HFF-Myc (cell line): ENCODE results near the gene SPTBN1.

Source experiments
- DNase-seq: peaks from one replicate; pipeline ENCODE4 v3.0.0-alpha.2; 2011; ENCODE audit warnings: low read depth; ENCODE audit errors: extremely low read depth
- H3K4me3 ChIP-seq: replicated peaks from 2 replicates; pipeline ENCODE4 v1.5.1; 2011; ENCODE audit warnings: low read depth, mild to moderate bottlenecking, control low read depth, low read length
- TF ChIP-seq, protein P1 (sequence below): IDR thresholded peaks from 2 replicates; pipeline ENCODE4 v1.5.1; 2012; ENCODE audit warnings: mild to moderate bottlenecking, low read depth, low read length, control low read depth; ENCODE audit errors: missing control alignments

SPTBN1 gene

DNA sequence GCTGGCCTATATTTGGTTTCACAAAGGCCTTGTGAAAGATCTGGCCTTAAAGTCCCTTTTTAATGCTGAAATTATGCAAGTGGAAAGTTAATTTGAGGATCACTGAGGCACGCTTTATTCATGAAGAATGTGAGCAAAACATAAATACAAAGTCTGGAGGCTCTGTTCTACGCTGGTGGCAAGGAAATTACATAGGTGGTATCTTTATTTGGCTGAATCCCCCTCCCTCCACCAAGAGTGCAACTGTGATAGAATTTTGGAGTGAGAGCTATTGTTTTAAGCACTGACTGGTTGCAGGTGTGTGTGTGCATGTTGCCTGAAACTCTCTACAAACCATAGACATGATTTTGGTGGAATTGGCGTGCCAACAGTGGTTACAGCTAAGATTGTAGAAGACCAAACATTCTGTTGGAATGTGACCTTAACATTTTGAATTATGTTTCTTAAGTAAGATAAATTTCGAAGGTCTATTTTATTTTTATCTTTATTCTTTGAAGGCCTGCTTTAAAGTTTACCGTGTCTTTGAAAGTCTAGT is 114.3 kb downstream of the SPTBN1 start:
- TF ChIP-seq, protein P1, sequence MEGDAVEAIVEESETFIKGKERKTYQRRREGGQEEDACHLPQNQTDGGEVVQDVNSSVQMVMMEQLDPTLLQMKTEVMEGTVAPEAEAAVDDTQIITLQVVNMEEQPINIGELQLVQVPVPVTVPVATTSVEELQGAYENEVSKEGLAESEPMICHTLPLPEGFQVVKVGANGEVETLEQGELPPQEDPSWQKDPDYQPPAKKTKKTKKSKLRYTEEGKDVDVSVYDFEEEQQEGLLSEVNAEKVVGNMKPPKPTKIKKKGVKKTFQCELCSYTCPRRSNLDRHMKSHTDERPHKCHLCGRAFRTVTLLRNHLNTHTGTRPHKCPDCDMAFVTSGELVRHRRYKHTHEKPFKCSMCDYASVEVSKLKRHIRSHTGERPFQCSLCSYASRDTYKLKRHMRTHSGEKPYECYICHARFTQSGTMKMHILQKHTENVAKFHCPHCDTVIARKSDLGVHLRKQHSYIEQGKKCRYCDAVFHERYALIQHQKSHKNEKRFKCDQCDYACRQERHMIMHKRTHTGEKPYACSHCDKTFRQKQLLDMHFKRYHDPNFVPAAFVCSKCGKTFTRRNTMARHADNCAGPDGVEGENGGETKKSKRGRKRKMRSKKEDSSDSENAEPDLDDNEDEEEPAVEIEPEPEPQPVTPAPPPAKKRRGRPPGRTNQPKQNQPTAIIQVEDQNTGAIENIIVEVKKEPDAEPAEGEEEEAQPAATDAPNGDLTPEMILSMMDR: no peak
- DNase-seq: no peak
- H3K4me3 ChIP-seq: no peak overlapping the region

DNA sequence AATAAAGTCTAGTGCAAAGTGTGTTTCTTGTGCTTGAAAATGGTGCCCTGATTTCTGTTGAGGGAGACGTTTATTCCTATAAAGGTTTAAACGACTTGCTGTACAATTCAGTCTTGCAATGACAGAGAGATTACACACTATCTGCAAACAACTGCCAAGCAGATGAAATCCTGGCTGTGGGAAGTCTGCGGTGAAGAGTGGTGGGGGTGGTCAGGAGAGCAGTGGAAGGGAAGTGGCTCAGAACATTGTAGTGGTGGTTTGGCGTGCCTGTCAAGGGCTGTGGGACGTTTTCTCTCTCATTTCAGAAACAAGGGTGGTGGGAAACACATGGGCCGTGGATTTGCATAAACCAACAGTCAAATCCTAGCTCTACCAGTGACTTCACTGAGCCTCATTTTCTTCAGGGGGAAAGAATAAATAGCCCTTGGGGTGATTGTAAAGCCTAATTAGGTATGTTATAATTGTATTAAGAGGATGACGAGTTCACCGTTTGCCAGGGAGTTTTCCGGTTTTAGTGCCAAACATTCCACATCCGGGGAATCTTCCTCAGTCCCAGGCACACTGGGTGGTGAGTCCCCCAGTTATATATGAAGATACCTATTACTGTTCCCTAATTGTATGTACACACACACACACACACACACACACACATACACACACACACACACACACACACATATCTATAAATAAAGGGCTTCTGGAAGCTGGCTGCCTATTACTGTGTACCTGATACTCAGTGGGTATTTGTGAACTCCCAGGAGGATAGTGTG is 115.0 kb downstream of the SPTBN1 start:
- H3K4me3 ChIP-seq: no peak overlapping the region
- DNase-seq: no peak
- TF ChIP-seq, protein P1: no peak

DNA sequence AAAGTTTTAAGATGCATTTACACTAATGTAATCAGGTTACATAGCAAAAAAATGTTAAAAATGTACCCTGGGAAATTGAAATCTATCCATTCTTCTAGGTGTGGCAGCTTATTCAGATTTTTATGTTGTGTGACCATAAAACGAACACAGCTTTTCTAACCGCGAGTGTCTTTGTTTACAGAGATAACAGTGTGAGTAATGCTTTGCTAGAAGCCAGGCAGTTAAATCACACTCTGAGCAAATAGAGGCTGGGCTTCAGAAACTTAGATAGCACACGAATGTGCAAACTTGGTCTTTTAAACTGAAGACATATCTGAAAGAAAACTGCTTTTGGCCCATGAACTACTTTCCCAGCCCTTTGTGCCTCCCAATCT is 116.1 kb downstream of the SPTBN1 start:
- TF ChIP-seq, protein P1: no peak
- no peak overlapping the region for H3K4me3 ChIP-seq
- no peak for DNase-seq

DNA sequence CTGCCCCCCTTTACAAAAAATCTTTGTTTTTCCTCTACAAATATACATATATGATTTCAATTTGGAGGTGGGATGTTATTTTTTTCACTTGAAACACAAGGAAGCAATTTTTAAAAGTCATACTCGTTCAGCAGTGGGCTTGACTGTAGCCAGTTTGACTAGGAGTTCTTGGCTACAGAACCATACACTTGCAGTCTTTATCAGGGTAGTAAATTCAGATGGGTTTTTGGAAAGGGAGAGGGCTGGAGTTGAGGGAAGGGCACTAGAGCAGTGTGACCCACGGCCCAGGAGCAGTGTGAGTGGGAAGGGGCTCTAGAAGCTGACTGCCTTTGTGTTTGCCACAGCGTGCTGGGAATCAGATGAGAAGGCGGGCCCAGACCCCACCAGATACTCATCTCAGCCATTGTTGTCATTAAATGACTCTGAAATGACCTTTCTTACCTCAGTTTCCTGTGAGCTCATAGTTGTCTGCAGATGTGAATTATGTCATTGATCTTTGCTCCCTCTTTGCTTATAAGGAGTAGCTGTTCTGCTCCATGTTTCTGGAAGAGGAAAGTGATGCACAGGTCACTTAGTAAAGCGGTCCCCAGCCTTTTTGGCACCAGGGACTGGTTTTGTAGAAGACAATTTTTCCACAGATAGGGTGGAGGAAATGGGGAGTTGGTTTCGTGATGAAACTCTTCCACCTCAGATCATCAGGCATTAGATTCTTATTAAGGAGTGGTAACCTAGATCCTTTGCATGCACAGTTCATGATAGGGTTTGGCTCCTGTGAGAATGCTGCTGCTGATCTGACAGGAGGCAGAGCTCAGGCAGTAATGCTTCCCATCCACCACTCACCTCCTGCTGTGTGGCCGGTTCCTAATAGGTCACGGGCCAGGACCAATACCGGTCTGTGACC is 116.8 kb downstream of the SPTBN1 start:
- H3K4me3 ChIP-seq: no peak overlapping the region
- TF ChIP-seq, protein P1: no peak
- no peak for DNase-seq

DNA sequence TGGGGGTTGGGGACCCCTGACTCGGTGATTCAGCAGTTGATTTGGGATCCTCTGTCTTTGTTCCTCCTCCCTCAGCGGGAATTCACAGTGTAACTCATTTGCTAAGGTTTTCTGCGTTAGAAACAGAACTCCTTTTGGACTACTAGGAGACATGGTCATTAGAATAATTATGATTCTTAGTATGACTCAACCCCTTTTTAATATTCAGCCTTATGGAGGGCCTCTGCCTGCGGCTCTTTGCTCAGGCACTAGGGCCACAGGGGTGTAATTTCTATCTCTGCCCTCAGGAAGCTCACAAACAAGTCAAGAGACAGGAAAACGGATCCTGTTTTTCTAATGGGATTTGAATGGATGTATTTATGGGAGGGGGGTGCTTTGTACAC is 117.4 kb downstream of the SPTBN1 start:
- DNase-seq: no peak

DNA sequence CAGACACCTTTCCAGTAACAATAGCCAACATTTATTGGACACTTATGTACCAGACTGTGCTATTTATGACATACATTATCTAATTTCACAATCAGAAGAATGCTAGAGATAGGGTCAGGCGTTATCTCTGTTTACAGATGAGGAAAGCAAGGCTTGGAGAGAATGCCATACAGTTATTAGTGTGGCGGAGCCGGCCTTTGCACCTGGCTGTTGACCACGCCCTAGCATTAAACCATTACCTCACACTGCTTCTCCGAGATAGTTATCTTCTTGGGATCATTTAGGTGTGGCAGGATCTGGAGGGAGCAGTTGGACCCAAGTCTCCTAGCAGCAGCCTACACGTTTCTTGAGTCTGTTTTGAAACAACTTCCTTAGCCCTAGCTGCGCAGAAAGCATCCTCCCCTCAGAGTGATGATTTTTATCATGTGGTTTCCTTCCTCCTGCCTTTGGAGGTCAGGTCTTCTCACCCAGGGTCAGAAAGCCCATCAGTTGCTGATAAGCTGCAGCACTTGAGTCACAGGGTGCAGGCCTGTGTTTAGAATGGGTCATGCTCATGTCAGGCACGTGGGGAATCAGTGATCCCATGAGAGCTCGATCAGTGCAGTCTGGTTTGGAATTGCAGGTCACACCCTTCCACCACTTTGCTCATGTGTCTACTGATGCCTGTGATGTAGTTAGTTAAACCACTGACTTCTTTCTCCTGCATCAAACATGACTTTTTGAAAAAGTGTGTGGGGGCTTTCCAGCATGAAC is 118.2 kb downstream of the SPTBN1 start:
- TF ChIP-seq, protein P1: no peak
- DNase-seq: no peak
- H3K4me3 ChIP-seq: no peak overlapping the region

More for the DNA sequence above, 117.4 kb downstream of the SPTBN1 start:
- H3K4me3 ChIP-seq: no peak overlapping the region
- TF ChIP-seq, protein P1: no peak
